Lung (tissue), 12 donors: ENCODE measurements around the gene GNAO1. TPM values are rescaled to one million over a fixed set of nuclear protein-coding genes. Genes with fewer than 3 reads are reported as not detected.
A peak's percentile ranks its signal among the peaks of the same experiment; 100 is the strongest.

ENCODE experiments used
- ATAC-seq: fragments of 200-7000 bp; cut with Tn5 transposase; one replicate; pipeline ENCODE4 v1.9.1; 2020; ENCODE audit warnings: moderate number of reproducible peaks; ENCODE audit not compliant: insufficient read depth, low FRiP score
- DNase-seq, 3 donors: peaks; one replicate each; pipeline ENCODE4 v3.0.0-alpha.2; 2013 to 2017
- H3K27ac ChIP-seq, 2 donors: one replicate each; pipeline ENCODE4 v1.5.1; 2013; ENCODE audit warnings: mild to moderate bottlenecking in 2 of 2, moderate library complexity in 2 of 2, control low read depth in 1 of 2, inconsistent platforms in 1 of 2, low read depth in 1 of 2, low read length in 1 of 2
- H3K27me3 ChIP-seq, 3 donors: one replicate each; pipeline ENCODE4 v1.5.1; 2013; ENCODE audit warnings: low read length in 2 of 3; ENCODE audit not compliant: control insufficient read depth in 3 of 3, insufficient read depth in 3 of 3
- H3K36me3 ChIP-seq, 4 donors: one replicate each; pipeline ENCODE4 v1.5.1; 2013; ENCODE audit warnings: low read length in 4 of 4, mild to moderate bottlenecking in 1 of 4, moderate library complexity in 1 of 4; ENCODE audit not compliant: control insufficient read depth in 4 of 4, insufficient read depth in 4 of 4
- H3K4me1 ChIP-seq, 5 donors: one replicate each; pipeline ENCODE4 v1.5.1; 2013; ENCODE audit warnings: low read length in 5 of 5, mild to moderate bottlenecking in 2 of 5, moderate library complexity in 1 of 5; ENCODE audit not compliant: control insufficient read depth in 5 of 5, insufficient read depth in 5 of 5
- H3K4me3 ChIP-seq: one replicate; pipeline ENCODE4 v1.5.1; 2013; ENCODE audit warnings: mild to moderate bottlenecking, control low read depth, moderate library complexity
- H3K9ac ChIP-seq, 2 donors: one replicate each; pipeline ENCODE4 v1.5.1; 2013; ENCODE audit warnings: low read length in 2 of 2, control low read depth in 1 of 2; ENCODE audit not compliant: insufficient read depth in 1 of 2
- H3K9me3 ChIP-seq, 4 donors: one replicate each; pipeline ENCODE4 v1.5.1; 2013; ENCODE audit warnings: low read length in 3 of 4, mild to moderate bottlenecking in 1 of 4, moderate library complexity in 1 of 4; ENCODE audit not compliant: control insufficient read depth in 4 of 4, insufficient read depth in 3 of 4
- WGBS, 2 donors: extraction: QIAGEN DNeasy Blood & Tissue Kit; methylation state at CpG; one replicate each; pipeline ENCODE4 v1.1.7; 2013; 5-methylcytosine and 5-hydroxymethylcytosine counted together
- polyA plus RNA-seq, 2 donors: library from polyadenylated mRNA; stranded (reverse); fragments of 200-250 nt; gene quantifications; one replicate each; pipeline ENCODE4 v1.2.1, GENCODE V29; 2013
- total RNA-seq, 2 donors: library from RNA; depleted of rRNA in 1 of 2; stranded (reverse); fragments of >200 nt in 1 of 2; gene quantifications; one replicate each; pipeline ENCODE4 v1.2.1, GENCODE V29; 2014 to 2021
- TF ChIP-seq, protein P1 (sequence below): IDR thresholded peaks from 2 replicates; pipeline ENCODE4 v1.5.1; 2012; ENCODE audit warnings: mild to moderate bottlenecking; ENCODE audit errors: control extremely low read depth, extremely low read depth
- donor health status: control.
- donor health status: control.
- donor health status: Bipolar disorder and iron deficiency.
- donor health status: healthy.
- donor health status: DM: yes; HTN: yes; CAD: no.

Gene GNAO1
- total and polyA plus RNA-seq, 4 donors = 0.33 to 5.2 (median 0.76) TPM

DNA sequence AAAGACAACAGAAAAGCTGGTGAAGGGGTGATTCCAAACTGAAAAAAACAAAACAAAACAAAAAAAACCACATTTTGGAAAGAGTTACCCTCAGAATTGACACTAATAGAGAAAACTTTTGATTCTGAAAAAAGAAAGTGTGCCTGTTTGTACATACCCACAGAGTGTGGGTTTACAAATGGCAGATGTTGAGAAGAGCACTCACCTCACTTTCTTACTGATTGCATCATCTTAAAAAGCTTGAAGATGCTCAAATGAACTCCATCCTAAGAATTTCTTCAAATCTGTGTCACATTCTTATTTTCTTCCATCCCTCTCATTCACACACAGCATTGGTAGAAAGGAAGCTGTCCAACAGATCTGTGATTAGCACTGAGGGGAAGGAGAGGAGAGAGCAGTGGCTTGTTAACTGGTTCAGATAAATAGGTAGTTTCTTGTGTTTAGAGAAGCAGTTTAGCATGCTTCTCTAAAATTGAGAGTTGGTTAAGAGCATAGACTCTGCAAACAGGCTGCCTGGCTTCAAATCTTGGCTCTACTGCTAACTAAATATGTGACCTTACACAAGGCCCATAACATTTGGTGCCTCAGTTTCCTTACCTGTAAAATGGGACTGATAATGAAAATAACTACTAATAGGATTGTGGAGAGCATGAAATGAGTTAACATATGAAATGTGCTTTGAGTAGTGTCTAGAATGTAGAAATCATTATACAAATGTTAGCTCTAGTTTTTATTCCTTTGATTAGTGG lies 6.9 kb downstream of the GNAO1 start:
- DNase-seq (peak in 1 of 3 donors; percentile 9), ATAC-seq (no peak)
- Histone ChIP-seq H3K4me1 (peaks cover 0 to 46% (median 4%) of the 10 kb centered on the region in 5 donors), H3K9ac (no peak overlapping the region), H3K9me3 (peaks cover 0 to 2% (median 0%) of the 10 kb centered on the region in 4 donors), H3K27ac (no peak overlapping the region), H3K27me3 (peaks cover 0 to 21% (median 6%) of the 10 kb centered on the region in 3 donors), H3K4me3 (no peak overlapping the region), H3K36me3 (no peaks in the 10 kb centered on the region)
- TF ChIP-seq, protein P1, sequence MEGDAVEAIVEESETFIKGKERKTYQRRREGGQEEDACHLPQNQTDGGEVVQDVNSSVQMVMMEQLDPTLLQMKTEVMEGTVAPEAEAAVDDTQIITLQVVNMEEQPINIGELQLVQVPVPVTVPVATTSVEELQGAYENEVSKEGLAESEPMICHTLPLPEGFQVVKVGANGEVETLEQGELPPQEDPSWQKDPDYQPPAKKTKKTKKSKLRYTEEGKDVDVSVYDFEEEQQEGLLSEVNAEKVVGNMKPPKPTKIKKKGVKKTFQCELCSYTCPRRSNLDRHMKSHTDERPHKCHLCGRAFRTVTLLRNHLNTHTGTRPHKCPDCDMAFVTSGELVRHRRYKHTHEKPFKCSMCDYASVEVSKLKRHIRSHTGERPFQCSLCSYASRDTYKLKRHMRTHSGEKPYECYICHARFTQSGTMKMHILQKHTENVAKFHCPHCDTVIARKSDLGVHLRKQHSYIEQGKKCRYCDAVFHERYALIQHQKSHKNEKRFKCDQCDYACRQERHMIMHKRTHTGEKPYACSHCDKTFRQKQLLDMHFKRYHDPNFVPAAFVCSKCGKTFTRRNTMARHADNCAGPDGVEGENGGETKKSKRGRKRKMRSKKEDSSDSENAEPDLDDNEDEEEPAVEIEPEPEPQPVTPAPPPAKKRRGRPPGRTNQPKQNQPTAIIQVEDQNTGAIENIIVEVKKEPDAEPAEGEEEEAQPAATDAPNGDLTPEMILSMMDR = no peak

DNA sequence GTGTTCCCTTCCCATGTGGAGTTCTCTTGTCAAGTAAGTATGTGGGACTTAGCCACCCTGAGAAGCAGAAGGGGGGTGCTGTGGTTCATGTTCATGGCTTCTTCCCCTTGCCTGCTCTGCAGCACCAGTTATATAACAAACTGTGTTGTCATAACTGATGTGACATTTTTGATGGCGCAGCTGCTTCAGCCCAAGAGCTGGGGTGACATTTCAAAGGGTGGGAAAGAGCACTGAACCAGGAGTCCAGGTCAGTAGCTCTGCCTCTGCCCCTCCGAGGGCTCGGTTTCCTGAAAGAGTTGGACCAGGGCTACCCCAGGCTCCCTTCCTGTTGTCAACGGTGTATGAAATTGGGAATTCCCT lies 7.4 kb downstream of the GNAO1 start:
- Histone ChIP-seq H3K4me1 (peaks cover 0 to 42% (median 4%) of the 10 kb centered on the region in 5 donors), H3K4me3 (no peak overlapping the region), H3K9ac (no peak overlapping the region), H3K9me3 (peaks cover 0 to 2% (median 0%) of the 10 kb centered on the region in 4 donors), H3K36me3 (no peaks in the 10 kb centered on the region), H3K27ac (no peak overlapping the region), H3K27me3 (peaks cover 0 to 18% (median 5%) of the 10 kb centered on the region in 3 donors)
- ATAC-seq (no peak), DNase-seq (no peak)
- TF ChIP-seq, protein P1 = no peak
- 51 to 69% methylated on average over 4 of the region's 4 CpGs for WGBS, 2 donors

DNA sequence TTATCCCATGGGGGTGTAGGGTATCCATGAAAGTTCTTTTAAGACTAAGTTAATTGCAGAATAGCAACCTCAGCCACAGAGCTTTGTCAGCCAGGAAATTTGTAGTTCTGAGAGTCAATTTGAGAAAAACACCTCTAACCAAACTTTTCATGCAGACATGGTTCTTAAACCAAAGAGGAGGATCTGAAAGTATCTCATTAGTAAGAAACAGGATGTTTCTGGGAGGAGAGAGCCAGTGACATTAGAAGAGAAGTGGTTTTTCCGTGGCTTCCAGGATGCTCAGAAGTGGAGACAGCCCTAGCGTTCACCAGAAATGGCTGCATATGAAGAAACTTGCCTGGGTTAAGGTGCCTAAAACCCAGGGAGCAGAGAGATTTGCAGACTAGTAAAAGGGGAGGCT lies 7.9 kb downstream of the GNAO1 start:
- DNase-seq = no peak
- TF ChIP-seq, protein P1 = no peak
- Histone ChIP-seq H3K27ac (no peak overlapping the region), H3K9me3 (peaks cover 0 to 2% (median 0%) of the 10 kb centered on the region in 4 donors), H3K27me3 (peaks cover 0 to 18% (median 3%) of the 10 kb centered on the region in 3 donors), H3K36me3 (no peaks in the 10 kb centered on the region), H3K9ac (no peak overlapping the region), H3K4me3 (no peak overlapping the region), H3K4me1 (peaks cover 0 to 38% (median 4%) of the 10 kb centered on the region in 5 donors)
- WGBS, 2 donors = 52 to 56% methylated on average over 2 of the region's 2 CpGs
- ATAC-seq = no peak
